Measurements from ENCODE around the gene SMPD3. TPM values are rescaled to one million over a fixed set of nuclear protein-coding genes. Genes with fewer than 3 reads are reported as not detected.

SMPD3 gene
- total and polyA plus RNA-seq, 2 of the 8 experiments (the other 6 are each of a cell fraction or from before 2014, with no cell fraction given): 0.39 to 1.3 TPM

- WGBS, 2 experiments (ENCODE audit: extremely low coverage in 1 of 2, insufficient coverage in 1 of 2, insufficient read length in 1 of 2, insufficient replicate concordance in 2 of 2, low coverage in 1 of 2, low lambda C conversion rate in 2 of 2, missing lambda C conversion rate in 1 of 2): 81% methylated on average over 2 of the region's 2 CpGs; no CpG with 5 or more reads in 1 of the 2 experiments
- H3K4me3 ChIP-seq (ENCODE audit: extremely low read depth in 1 of 4, insufficient read depth in 2 of 4, low read depth in 3 of 4, low read length in 4 of 4): no peak overlapping the region
- no peaks in the 10 kb centered on the region for H3K36me3 ChIP-seq (ENCODE audit: control insufficient read depth in 2 of 4, insufficient read depth in 4 of 4, low read length in 3 of 4)
- H2BK12ac ChIP-seq (ENCODE audit: low read depth, low read length): peak overlapping the region; percentile 73; the same call in 1 of the 2 replicates
- no peak overlapping the region for H3K27ac ChIP-seq (ENCODE audit: low read depth, low read length)
- H3K4me2 ChIP-seq (ENCODE audit: insufficient read depth in 1 of 2, low read depth in 2 of 2, low read length in 2 of 2): peak overlapping the region in 1 of 2 experiments; percentile 43; a peak in 2 of 4 replicates
- peak overlapping the region; percentile 79 for H4K91ac ChIP-seq (replicated peaks; ENCODE audit: insufficient read length, low read length)
- ChIA-PET CTCF (ENCODE audit: partially characterized antibody) (interaction anchor here (0.7 to 1.8 kb wide), 4 partner anchors 30 to 101 kb away, joined by 3 to 6 read pairs (median 4); no protein-coding TSS in a partner anchor), POLR2A (ENCODE audit: partially characterized antibody) (no interaction called here)
- no peak overlapping the region for H4K8ac ChIP-seq (ENCODE audit: extremely low read depth, insufficient read depth, low read length)
- H3K27me3 ChIP-seq (replicated peaks in 1 of 4; ENCODE audit: control insufficient read depth in 3 of 4, extremely low read depth in 1 of 4, insufficient read depth in 3 of 4, low read length in 3 of 4): no peaks in the 10 kb centered on the region
- peaks cover 0 to 9% of the 10 kb centered on the region in 2 experiments; a peak in 2 of 4 replicates for H3K9me3 ChIP-seq (ENCODE audit: insufficient read depth in 2 of 2, low read depth in 1 of 2, low read length in 1 of 2)
- H2AFZ ChIP-seq (ENCODE audit: low read length): peak overlapping the region; percentile 70
- no peak overlapping the region for H2BK15ac ChIP-seq (ENCODE audit: low read length)
- peak overlapping the region; percentile 73; the same call in 1 of the 2 replicates for H2BK20ac ChIP-seq (ENCODE audit: low read length)
- no peak overlapping the region for H3K9ac ChIP-seq (replicated peaks in 1 of 4; ENCODE audit: extremely low read depth in 1 of 4, low read depth in 3 of 4, low read length in 3 of 4)
- H2BK5ac ChIP-seq (ENCODE audit: low read depth, low read length): peak overlapping the region; percentile 92; the same call in 1 of the 2 replicates
- H2AK5ac ChIP-seq (ENCODE audit: low read depth, low read length): no peak overlapping the region
- no peak overlapping the region for H3K23ac ChIP-seq (ENCODE audit: insufficient read length)
- no peaks in the 10 kb centered on the region for H3K79me2 ChIP-seq (ENCODE audit: control insufficient read depth in 1 of 2, insufficient read depth in 2 of 2, low read length in 2 of 2)
- H3K56ac ChIP-seq (replicated peaks; ENCODE audit: insufficient read length, low read depth, low read length): no peak overlapping the region
- H3K4ac ChIP-seq (replicated peaks; ENCODE audit: insufficient read length, low read depth, low read length): peak overlapping the region; percentile 50
- H3K79me1 ChIP-seq (ENCODE audit: low read depth, low read length): no peaks in the 10 kb centered on the region
- H4K20me1 ChIP-seq (replicated peaks in 1 of 2; ENCODE audit: control insufficient read depth in 1 of 2, insufficient read depth in 2 of 2, low read length in 2 of 2): no peaks in the 10 kb centered on the region
- no peak overlapping the region for H3K14ac ChIP-seq (ENCODE audit: insufficient read length)
- peak overlapping the region; percentile 90 for H2BK120ac ChIP-seq (replicated peaks; ENCODE audit: low read depth, low read length)
- H3K23me2 ChIP-seq (ENCODE audit: low read depth, low read length): no peaks in the 10 kb centered on the region; the same call in 1 of the 2 replicates
- H3K18ac ChIP-seq (ENCODE audit: extremely low read depth, low read length): peak overlapping the region; percentile 78; the same call in 1 of the 2 replicates
- no peak overlapping the region for H4K5ac ChIP-seq (ENCODE audit: insufficient read length, low read depth, low read length)
- FAIRE-seq: no peak
- DNase-seq (ENCODE audit: low read depth in 1 of 2, low spot score in 2 of 2): no peak
- peaks cover 0 to 8% (median 2%) of the 10 kb centered on the region in 4 experiments; a peak in 4 of 7 replicates for H3K4me1 ChIP-seq (replicated peaks in 1 of 4; ENCODE audit: control insufficient read depth in 3 of 4, insufficient read depth in 4 of 4, low read length in 3 of 4)
- TF ChIP-seq POU5F1 (IDR thresholded peaks at IDR 0.05; ENCODE audit: low read depth, low read length): no peak
- TF ChIP-seq SP2 (IDR thresholded peaks at IDR 0.05; ENCODE audit: low read length): no peak
- no peak for TF ChIP-seq EP300 (IDR thresholded peaks at IDR 0.05; ENCODE audit: borderline replicate concordance in 1 of 2, low read depth in 2 of 2, low read length in 2 of 2)
- no peak for TF ChIP-seq CEBPB (IDR thresholded peaks at IDR 0.05; ENCODE audit: low read depth, low read length)
- no peak for TF ChIP-seq SIX5 (IDR thresholded peaks at IDR 0.05; ENCODE audit: low read depth, low read length)
- no peak for TF ChIP-seq ATF3 (IDR thresholded peaks at IDR 0.05; ENCODE audit: insufficient read depth, low read depth, low read length)
- no peak for TF ChIP-seq KDM5A (IDR thresholded peaks at IDR 0.05; ENCODE audit: low read length)
- TF ChIP-seq CBX5 (IDR thresholded peaks at IDR 0.05; ENCODE audit: low read depth, low read length): no peak
- no peak for TF ChIP-seq RXRA (IDR thresholded peaks at IDR 0.05; ENCODE audit: insufficient read depth, low read depth, low read length)
- TF ChIP-seq MAFK (IDR thresholded peaks at IDR 0.05; ENCODE audit: low read depth, low read length): no peak
- no peak for TF ChIP-seq CHD2 (IDR thresholded peaks at IDR 0.05; ENCODE audit: low read length)
- no peak for TF ChIP-seq SP4 (IDR thresholded peaks at IDR 0.05; ENCODE audit: low read length)
- no peak for TF ChIP-seq SP1 (IDR thresholded peaks at IDR 0.05; ENCODE audit: low read depth, low read length)
- TF ChIP-seq RNF2 (IDR thresholded peaks at IDR 0.05; ENCODE audit: borderline replicate concordance, low read depth, low read length, missing control alignments, poor library complexity, severe bottlenecking): no peak
These were observed 31.0 kb upstream of the SMPD3 start for GRCh38 chr16:68479271-68479670.
